T-helper 1 cell treated with Interleukin-12 subunit alpha and Interleukin-12 subunit beta and Interleukin-4 antibody, amounts not matched to agents 30 ng/mL and 1 ng/mL, for 36 hours (primary cell): Measurements from ENCODE around the gene AK5. TPM values are rescaled to one million over a fixed set of nuclear protein-coding genes. Genes with fewer than 3 reads are reported as not detected.

Experiments used
- intact Hi-C: fragments of 100-400 bp; cut with micrococcal nuclease; formaldehyde crosslinking; loops from one replicate; pipeline ENCODE4 v1.15.1; 2024
- total RNA-seq: library from RNA; stranded (reverse); gene quantifications from 2 replicates; pipeline ENCODE4 v1.2.3, GENCODE V29; 2022

Gene AK5
- total RNA-seq, 1 donor from 2014 or later = 0.34 TPM

DNA sequence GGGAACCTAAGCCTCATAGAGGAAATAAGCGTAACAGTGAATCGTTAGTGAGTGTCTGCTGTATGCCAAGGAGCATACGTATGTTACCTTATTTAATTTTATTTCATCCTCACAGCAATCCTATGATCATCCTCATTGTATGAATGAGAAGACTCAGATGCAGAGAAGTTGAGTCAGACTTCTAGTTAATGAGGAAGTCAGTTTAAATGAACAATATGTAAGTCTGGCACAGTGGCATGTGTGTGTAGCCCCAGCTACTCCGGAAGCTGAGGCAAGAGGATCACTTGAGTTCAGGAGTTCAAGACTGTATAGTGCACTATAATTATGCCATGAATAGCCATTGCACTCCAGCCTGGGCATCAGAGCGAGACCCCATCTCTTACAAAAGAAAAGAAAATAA is 252.6 kb downstream of the AK5 start:
- intact Hi-C loops = loop anchor here (5.0 to 10.0 kb wide), 2 partner anchors 252 to 510 kb away; partner anchors contain the start of gene AK5

- intact Hi-C loops = loop anchor here (10.0 kb wide), 1 partner anchor 512 kb away; no protein-coding TSS in a partner anchor
Measured at GRCh38 chr1:77536813-77537212, 255.0 kb downstream of the AK5 start.

DNA sequence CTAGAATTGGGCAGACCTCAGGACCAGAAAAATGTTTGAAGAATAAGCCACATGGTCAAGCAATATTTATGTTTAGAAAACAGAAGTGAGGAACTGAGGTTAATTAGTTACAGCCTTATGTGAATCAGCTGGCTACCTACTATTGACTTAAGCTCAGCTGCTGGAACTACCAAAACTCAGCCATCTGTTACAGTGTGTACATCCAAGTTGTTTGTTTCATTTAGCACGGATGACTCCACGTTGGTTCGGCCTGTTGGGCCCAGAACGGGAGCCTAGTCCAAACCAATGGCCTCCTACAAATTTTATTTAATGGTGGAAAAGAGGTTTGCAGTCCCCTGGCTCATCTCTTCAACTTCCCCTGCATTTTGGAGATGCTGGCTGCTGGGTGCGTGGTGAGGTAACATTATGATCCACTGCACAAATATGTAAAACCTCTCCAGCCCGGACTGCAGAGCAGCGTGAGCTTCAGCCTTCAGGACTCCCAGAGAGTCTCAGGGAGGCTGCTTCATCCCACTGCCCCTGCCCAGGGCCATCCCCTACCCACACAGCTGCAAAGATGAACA is 257.2 kb downstream of the AK5 start:
- intact Hi-C loops = loop anchor here (10.0 kb wide), 1 partner anchor 514 kb away; no protein-coding TSS in a partner anchor

DNA sequence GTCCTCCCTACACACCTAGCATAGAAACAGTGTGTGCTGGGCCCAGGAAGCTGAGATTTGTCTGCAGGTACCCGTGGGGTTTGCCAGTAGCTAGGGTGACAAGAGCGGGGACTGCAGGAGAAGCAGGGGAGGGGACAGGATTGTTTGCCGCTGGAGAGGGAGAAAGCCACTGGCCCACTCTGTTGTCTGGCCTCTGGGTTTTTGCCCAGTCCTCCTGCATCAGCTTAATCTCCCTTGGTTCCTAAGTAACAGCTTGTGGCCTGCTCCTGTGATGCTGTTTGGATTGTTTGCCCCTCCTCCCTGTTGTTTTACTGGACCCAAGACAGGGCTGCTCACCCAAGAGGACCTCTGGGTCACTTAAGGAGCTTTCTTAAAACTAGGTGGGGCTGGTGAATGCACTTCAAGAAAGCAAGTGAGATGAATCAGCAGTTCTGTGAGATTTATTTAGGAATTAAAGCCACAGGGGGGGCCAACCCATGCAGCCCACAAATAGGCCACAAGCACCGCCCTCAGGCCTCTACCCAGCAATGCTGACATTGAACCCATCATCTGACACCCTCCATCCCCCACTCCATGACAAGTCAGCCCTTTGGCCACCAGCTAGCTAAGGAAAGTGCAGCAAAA is 257.8 kb downstream of the AK5 start:
- intact Hi-C loops = loop anchor here (10.0 kb wide), 1 partner anchor 515 kb away; no protein-coding TSS in a partner anchor

DNA sequence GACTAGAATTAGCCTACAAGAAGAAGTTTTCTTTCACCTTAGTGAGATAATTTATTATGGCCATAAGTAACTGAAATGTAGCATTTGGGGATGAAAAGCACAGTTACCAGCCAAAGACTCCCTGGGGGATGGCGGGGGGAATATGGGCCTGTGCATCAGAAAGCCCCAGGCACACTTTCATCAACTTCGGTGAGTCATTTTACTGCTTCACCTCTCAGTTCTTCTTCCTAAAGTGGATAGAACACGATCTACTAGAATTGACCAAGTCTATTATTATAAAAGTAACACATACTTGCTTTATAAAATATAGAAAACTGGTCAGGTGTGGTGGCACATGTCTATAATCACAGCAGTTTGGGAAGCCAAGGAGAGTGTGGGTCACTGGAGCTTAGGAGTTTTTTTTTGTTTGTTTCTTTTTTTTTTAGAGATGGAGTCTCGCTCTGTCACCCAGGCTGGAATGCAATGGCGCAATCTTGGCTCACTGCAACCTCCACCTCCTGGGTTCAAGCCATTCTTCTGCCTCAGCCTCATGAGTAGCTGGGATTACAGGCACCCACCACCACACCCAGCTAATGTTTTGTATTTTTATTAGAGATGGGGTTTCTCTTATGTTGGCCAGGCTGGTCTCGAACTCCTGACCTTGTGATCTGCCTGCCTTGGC is 258.8 kb downstream of the AK5 start:
- intact Hi-C loops = no loop called here

DNA sequence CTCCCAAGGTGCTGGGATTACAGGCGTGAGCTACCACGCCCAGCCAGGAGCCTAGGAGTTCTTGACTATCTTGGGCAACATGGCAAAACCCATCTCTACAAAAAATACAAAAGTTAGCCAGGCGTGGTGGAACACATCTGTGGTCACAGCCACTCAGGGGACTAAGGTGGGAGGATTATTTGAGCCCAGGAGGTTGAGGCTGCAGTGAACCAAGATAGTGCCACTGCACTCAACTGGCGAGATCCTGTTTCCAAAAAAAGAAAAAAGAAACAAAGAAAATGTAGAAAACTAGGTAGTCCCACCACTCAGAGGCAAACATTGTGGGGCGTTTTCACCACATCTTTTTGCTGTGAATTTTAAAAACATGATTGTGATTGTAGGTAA is 259.3 kb downstream of the AK5 start:
- intact Hi-C loops = no loop called here

DNA sequence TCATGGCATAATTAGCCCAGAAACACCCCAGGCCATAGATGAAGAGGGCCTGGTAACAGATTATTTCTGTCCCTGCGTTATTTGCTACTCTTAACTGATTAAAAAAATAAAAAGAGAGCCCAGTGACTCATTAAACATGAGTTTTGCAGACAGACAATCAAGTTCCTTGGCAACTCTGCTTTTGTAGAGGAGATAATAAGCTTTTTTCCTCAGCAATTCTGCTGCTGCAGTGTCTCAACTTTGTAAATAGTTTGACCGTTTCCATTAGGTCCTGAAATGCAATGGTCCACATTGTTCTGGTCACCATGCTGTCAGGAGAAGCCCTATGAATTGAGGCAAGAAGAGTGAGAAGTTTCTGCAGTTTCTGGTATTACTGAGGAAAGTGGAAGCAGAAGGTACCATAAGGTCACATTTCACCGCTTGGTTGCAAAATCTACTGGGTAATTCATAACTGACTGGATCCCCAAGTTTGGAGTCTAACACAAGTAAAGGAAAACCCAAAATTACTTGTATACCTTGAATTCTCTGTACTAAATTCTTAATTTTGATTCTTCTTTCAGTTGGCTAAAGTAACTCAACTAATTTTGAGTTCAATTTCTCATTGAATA is 261.1 kb downstream of the AK5 start:
- intact Hi-C loops = no loop called here

DNA sequence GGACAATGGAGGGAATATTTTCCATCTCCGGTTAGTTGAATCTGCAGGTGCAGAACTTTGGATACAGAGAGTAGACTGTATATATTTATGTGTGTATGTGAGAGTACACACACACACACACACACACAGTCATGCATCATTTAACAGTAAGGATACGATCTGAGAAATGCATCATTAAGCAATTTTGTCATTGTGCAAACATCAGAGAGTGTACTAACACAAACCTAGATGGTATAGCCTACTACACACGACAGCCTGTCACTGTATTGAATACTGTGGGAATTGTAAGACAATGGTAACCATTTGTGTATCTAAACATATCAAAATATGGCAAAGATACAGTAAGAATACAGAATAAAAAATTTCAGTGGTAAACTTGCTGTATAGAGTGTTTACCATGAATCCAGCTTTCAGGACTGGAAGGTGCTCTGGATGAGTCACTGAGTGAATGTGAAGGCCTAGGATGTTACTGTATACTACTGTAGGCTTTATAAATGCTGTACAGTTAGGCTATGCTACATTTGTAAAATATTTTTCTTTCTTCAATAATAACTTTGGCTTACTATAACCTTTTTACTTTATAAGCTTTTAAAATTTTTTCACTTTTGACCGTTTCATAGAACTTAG is 262.1 kb downstream of the AK5 start:
- intact Hi-C loops = no loop called here

GRCh38 chr1:77544845-77545244 is 263.0 kb downstream of the AK5 start:
- intact Hi-C loops = no loop called here

DNA sequence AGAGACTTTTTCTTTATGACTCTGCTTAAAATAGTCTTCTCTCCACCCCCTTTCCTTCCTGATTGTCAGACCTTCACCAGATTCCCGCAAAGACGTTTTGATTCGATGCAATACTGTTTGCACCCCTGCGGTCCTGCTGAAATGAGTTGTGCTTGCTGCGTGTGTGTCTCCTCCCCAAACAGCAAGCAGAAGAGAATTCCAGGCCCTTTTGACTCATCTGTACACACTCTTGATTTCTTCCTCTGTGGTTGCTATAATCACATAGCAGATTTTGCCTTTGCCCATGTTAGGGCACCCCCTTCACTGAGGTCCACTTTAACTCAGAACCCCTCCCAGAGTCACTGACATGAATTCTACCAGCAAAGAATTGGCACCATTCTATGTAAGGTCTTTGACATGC is 264.2 kb downstream of the AK5 start:
- intact Hi-C loops = no loop called here

GRCh38 chr1:77546890-77547289 is 265.1 kb downstream of the AK5 start:
- intact Hi-C loops = no loop called here

GRCh38 chr1:77548285-77548684 is 266.5 kb downstream of the AK5 start:
- intact Hi-C loops = no loop called here

GRCh38 chr1:77550135-77550534 is 268.3 kb downstream of the AK5 start:
- intact Hi-C loops = no loop called here

DNA sequence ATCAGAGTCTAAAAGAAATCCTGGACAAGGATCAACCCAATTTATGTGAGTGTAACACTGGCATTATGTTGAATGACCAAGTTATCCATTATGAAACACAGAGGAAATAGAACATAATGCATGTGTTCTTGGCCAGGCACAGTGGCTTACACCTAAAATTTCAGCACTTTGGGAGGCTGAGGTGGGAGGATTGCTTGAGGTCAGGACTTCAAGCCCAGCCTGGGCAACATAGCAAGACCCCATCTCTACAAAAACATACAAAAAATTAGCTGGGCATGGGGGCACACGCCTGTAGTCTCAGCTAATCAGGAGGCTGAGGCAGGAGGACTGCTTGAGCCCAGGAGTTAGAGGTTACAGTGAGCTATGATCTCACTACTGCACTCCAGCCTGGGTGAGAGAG is 270.8 kb downstream of the AK5 start:
- intact Hi-C loops = no loop called here

DNA sequence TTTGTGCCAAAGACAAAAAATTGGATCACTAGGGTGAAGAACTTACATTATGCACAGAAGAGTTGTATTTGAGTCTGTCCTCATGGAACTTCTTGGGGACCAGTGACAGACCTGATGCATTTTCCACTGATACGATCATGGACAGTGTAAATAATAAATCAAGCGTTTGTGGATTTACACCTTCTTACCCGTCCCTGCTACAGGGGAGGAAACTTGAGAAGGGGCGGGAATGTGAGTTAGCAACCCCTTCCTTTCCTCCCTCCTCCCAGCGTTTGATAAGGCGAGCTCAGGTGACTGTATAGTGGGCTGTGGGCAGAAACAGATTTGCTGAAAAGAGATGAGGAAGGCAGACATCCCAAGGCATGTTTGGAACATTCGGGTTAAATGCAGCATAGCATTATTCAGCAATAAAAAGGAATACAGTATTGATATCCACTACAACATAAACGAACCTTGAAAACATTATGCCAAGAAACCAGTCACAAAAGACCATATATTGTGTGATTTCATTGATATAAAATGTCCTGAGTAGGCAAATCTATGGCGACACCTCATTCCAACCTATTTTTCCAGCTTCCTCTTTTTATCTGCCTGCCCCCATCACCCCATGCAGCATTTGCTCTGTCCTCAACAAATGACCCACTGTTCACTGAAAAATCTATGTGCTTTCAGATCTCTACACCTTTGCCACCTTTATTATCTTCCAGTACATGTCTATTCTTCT is 271.9 kb downstream of the AK5 start:
- intact Hi-C loops = no loop called here

GRCh38 chr1:77556045-77556444 is 274.2 kb downstream of the AK5 start:
- intact Hi-C loops = no loop called here

GRCh38 chr1:77557053-77557452 is 275.2 kb downstream of the AK5 start:
- intact Hi-C loops = no loop called here

- intact Hi-C loops = no loop called here
Measured at GRCh38 chr1:77558591-77559164, 276.9 kb downstream of the AK5 start.

DNA sequence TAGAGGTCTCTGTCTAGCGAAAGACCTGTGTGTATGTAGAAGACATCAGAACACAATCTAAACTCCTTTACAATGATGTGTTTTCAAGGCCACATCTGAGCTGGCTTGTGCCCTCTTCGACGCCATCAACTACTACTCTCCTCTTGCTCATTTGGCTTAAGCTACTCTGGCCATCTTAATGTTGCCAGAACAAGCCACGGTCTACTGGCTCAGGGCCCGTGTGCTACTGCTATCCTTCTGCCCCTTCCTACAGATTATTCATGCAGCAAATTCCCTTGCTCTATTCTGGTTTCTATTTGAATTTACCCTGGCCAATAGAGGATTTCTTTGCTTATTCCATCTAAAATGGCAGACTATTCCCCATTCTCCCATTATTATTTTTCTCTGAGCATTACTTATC is 278.9 kb downstream of the AK5 start:
- intact Hi-C loops = no loop called here

- intact Hi-C loops = no loop called here
Measured at GRCh38 chr1:77562596-77563150, 280.9 kb downstream of the AK5 start.

GRCh38 chr1:77565321-77565720 is 283.5 kb downstream of the AK5 start:
- intact Hi-C loops = no loop called here
